Activated CD4-positive, alpha-beta T cell treated with anti-CD3 and anti-CD28 coated beads, Interleukin-2, amount 10 ng/mL, durations not matched to agents 7 days and 5 days (primary cell): ENCODE data around the gene RPLP2. TPM values are rescaled to one million over a fixed set of nuclear protein-coding genes. Genes with fewer than 3 reads are reported as not detected.

ENCODE experiments used
- CTCF ChIA-PET: fragments of 350-600 bp; sonication (Branson Sonifier 250); formaldehyde crosslinking; loops from one replicate; lab custom pipeline; 2021; ENCODE audit warnings: antibody characterized with exemption; lab: Charles Lee
- POLR2A ChIA-PET: fragments of 350-600 bp; sonication (Branson Sonifier 250); formaldehyde crosslinking; loops from one replicate; lab custom pipeline; 2021; ENCODE audit warnings: antibody characterized with exemption; lab: Charles Lee
- DNase-seq: peaks from one replicate; pipeline ENCODE4 v3.0.0-alpha.2; 2020
- H3K27ac Mint-ChIP-seq: one replicate; pipeline ENCODE4 v1.8.0; 2021; ENCODE audit warnings: mild to moderate bottlenecking, moderate library complexity, mixed read lengths
- H3K27me3 Mint-ChIP-seq: one replicate; pipeline ENCODE4 v1.8.0; 2021; ENCODE audit warnings: mixed read lengths
- H3K36me3 Mint-ChIP-seq: one replicate; pipeline ENCODE4 v1.8.0; 2021; ENCODE audit warnings: low read depth, mixed read lengths
- H3K4me1 Mint-ChIP-seq: one replicate; pipeline ENCODE4 v1.8.0; 2021; ENCODE audit warnings: mixed read lengths
- H3K4me3 Mint-ChIP-seq: one replicate; pipeline ENCODE4 v1.8.0; 2021; ENCODE audit warnings: mild to moderate bottlenecking, moderate library complexity, mixed read lengths
- H3K9me3 Mint-ChIP-seq: one replicate; pipeline ENCODE4 v1.8.0; 2021; ENCODE audit warnings: mixed read lengths
- total RNA-seq, 2 experiments: library from RNA; stranded (reverse); gene quantifications; one replicate each; pipeline ENCODE4 v1.2.3, GENCODE V29; 2021

RPLP2 gene
- total RNA-seq, 2 experiments from 2014 or later = 1,927 to 2,229 TPM

DNA sequence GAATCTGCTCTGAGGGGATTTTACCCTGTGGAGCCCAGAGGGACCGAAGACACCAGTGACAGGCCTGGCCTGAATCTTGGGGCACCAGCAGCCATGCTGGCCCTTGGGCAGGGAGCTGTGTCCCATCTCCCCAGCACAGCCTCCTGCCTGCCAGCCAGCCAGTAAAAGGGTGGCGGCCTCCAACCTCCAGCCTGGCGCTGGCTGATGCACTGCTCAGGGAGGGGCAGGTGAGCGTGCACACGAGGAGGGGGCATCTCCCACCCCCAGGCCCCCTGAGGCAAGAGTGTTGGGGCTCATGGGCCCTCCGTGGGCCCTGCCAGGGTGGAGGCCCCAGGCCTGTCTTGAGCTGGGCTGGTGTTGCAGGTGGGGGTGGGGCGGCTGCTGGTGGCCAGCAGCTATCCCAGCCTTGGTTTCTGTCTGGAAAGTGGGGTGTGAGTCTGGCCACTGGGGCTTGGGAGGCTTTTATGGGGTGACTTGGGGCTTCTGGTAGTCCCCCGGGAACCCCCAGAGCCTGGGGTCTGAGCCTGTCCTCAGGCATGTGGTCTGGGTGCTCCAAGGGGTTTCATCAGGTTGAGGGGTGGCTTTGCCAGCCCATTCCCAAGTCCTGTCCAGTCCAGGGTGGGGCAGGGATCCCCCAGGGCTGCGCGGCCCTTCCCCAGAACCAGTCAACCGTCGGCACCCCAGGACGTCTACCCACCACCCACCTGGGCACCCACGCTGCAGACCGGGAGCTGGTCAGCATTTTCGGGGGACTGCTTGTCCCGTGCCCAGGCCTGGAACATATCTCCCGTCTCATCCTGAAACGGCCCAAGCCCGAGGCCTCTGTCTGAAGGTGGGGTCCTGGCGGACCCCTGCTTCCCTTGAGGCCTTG is 50.7 kb downstream of the RPLP2 start:
- H3K27ac Mint-ChIP-seq = peak overlapping the region; percentile 5
- no peaks in the 10 kb centered on the region for H3K36me3 Mint-ChIP-seq
- ChIA-PET CTCF (interaction anchor here (1.0 kb wide), 1 partner anchor 69 kb away, joined by 3 read pairs; no protein-coding TSS in a partner anchor), POLR2A (no interaction called here)
- H3K4me3 Mint-ChIP-seq = no peak overlapping the region
- no peaks in the 10 kb centered on the region for H3K27me3 Mint-ChIP-seq
- no peaks in the 10 kb centered on the region for H3K4me1 Mint-ChIP-seq
- no peak for DNase-seq
- no peaks in the 10 kb centered on the region for H3K9me3 Mint-ChIP-seq

DNA sequence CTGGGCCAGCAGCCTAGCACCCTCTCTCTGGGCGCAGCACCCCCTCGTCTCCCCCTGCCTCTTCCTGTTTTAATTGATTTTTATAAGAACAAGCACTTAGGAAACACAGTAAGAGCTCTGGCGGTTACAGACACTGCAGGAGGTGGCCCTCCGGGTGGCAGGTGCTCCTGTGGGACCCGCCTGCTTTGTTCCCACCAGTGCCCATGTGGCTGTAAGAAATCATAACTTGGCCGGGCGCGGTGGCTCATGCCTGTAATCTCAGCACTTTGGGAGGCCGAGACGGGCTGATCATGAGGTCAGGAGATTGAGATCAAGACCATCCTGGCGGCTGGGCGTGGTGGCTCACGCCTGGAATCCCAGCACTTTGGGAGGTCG is 51.3 kb downstream of the RPLP2 start:
- no peaks in the 10 kb centered on the region for H3K27me3 Mint-ChIP-seq
- ChIA-PET POLR2A (no interaction called here), CTCF (no interaction called here)
- H3K4me3 Mint-ChIP-seq = no peak overlapping the region
- H3K9me3 Mint-ChIP-seq = no peaks in the 10 kb centered on the region
- DNase-seq = no peak
- H3K27ac Mint-ChIP-seq = no peak overlapping the region
- H3K4me1 Mint-ChIP-seq = no peaks in the 10 kb centered on the region
- H3K36me3 Mint-ChIP-seq = no peaks in the 10 kb centered on the region

DNA sequence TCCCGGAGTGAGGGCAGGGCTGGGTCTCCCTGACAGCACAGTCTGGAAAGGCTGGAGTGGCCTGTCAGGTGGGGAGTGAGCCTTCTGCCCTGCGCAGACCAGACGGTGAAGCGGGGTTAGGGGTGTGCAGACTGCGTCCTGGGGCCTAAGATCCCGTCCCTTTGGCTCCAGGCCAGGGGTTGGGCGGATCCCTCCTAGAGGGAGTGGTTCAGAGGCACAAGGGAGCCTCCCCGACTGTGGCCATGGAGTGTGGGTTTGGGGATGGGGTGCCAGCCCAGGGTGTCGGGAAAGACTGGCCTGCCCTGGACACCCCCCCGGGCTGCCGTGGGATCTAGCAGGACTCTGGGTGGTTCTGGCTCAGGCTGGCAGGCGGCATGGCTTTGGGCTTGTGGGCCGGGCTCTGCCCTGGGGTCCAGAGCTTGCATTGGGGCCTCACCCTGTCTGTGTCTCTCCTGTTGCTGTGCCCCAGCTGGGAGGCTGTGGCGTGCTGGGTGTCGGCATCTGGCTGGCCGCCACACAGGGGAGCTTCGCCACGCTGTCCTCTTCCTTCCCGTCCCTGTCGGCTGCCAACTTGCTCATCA is 52.4 kb downstream of the RPLP2 start:
- no peaks in the 10 kb centered on the region for H3K27me3 Mint-ChIP-seq
- no peaks in the 10 kb centered on the region for H3K36me3 Mint-ChIP-seq

More for the DNA sequence above, 52.4 kb downstream of the RPLP2 start:
- no peak overlapping the region for H3K4me3 Mint-ChIP-seq
- no peak for DNase-seq
- ChIA-PET POLR2A (no interaction called here), CTCF (no interaction called here)
- H3K9me3 Mint-ChIP-seq = no peaks in the 10 kb centered on the region
- no peak overlapping the region for H3K27ac Mint-ChIP-seq
- no peaks in the 10 kb centered on the region for H3K4me1 Mint-ChIP-seq

Other genes with a start within 250 kb of the RPLP2 start
- gene LMNTD2, start 249.2 kb upstream of the RPLP2 start, total RNA-seq = 1 to 10 TPM; 3.4 to 4.8 TPM
- 10 to 100 TPM; 30.7 to 38.1 TPM for gene RASSF7, start 249.0 kb upstream of the RPLP2 start, total RNA-seq
- gene PHRF1, start 233.5 kb upstream of the RPLP2 start, total RNA-seq = 10 to 100 TPM; 46.8 to 48.6 TPM
- 100 to 1,000 TPM; 152 to 154 TPM for gene IRF7, start 194.0 kb upstream of the RPLP2 start, total RNA-seq
- not detected for gene CDHR5, start 185.0 kb upstream of the RPLP2 start, total RNA-seq
- not detected for gene SCT, start 182.8 kb upstream of the RPLP2 start, total RNA-seq
- under 1 TPM; 0.21 to 0.30 TPM for gene DRD4, start 172.7 kb upstream of the RPLP2 start, total RNA-seq
- 10 to 100 TPM; 44.0 to 48.8 TPM for gene DEAF1, start 114.7 kb upstream of the RPLP2 start, total RNA-seq
- gene TMEM80, start 114.2 kb upstream of the RPLP2 start, total RNA-seq = 10 to 100 TPM; 39.1 to 44.7 TPM
- 10 to 100 TPM in 1 of 2 experiments, 1 to 10 TPM in 1; 7.8 to 11.9 TPM for gene EPS8L2, start 103.7 kb upstream of the RPLP2 start, total RNA-seq
- gene TALDO1, start 62.5 kb upstream of the RPLP2 start, total RNA-seq = 100 to 1,000 TPM; 219 to 268 TPM
- gene GATD1, start 32.5 kb upstream of the RPLP2 start, total RNA-seq = 10 to 100 TPM; 58.2 to 62.1 TPM
- gene CEND1, start 19.9 kb upstream of the RPLP2 start, total RNA-seq = under 1 TPM; 0.20 to 0.60 TPM
- 10 to 100 TPM; 45.9 to 49.1 TPM for gene SLC25A22, start 11.7 kb upstream of the RPLP2 start, total RNA-seq
- gene PIDD1, start 4.7 kb upstream of the RPLP2 start, total RNA-seq = 10 to 100 TPM; 47.9 to 60.4 TPM
- 10 to 100 TPM; 68.9 to 71.9 TPM for gene PNPLA2, start 8.9 kb downstream of the RPLP2 start, total RNA-seq
- 1 to 10 TPM; 7.7 to 8.1 TPM for gene CRACR2B, start 18.0 kb downstream of the RPLP2 start, total RNA-seq
- 10 to 100 TPM; 35.4 to 37.6 TPM for gene CD151, start 23.0 kb downstream of the RPLP2 start, total RNA-seq
- 10 to 100 TPM; 90.3 to 96.0 TPM for gene POLR2L, start 32.6 kb downstream of the RPLP2 start, total RNA-seq
- gene TSPAN4, start 32.9 kb downstream of the RPLP2 start, total RNA-seq = 1 to 10 TPM; 7.7 to 7.9 TPM
- gene CHID1, start 100.8 kb downstream of the RPLP2 start, total RNA-seq = 10 to 100 TPM; 42.6 to 45.5 TPM
- 10 to 100 TPM; 60.1 to 66.7 TPM for gene AP2A2, start 115.9 kb downstream of the RPLP2 start, total RNA-seq
- gene MUC6, start 226.8 kb downstream of the RPLP2 start, total RNA-seq = not detected